Hematopoietic multipotent progenitor cell treated with erythropoietin and hydrocortisone succinate and interleukin-3 and kit ligand, for 6 days (in vitro differentiated cells): ENCODE measurements around the gene PITX1.
A peak's percentile ranks its signal among the peaks of the same experiment; 100 is the strongest.

Experiments
- DNase-seq: peaks from one replicate; pipeline ENCODE4 v3.0.0-alpha.2; 2015

The PITX1 gene

DNA sequence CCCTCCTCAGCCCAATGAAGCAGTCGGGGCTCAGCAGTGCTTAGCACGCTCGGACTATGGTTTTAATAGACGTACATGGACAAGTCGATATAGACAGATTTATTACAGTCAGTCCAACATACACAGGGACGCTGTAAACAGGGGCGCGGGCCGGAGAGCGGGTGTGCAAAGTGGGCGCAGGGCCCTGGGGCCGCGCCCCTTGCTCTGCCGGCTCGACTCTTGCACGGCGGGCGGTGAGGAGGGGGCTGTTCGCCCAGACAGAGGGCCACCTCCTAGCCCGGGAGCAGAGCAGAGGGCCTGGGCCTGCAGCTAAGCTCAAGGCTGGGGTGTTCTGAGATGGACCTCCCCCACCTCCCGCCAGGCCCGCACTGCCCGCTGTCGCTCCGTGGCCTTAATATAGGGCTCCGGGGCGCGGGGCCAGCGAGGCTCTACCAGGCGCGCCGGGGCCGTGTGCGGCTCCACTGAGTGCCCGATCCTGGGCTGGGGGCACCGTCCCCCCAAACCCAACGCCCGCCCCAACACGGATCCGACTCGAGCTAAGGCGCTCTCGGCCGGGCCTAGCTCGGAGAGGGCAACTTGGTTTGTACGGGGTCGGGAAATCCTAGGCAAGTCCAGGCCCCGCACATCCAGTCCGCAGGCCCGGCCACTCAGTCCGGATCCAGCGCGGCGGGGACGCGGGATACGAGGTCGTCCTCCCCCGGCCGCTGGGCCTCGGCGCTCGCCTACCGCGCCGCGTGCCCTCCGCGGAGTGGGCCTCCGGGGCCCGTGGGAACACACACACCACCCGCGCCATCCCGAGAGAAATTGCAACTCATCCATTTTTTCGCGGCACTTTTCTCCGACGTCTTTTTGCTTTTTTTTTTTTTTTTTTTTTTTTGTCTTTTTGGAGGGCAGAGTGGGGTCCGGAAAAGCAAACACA lies 6.1 kb downstream of the PITX1 start:
- no peak for DNase-seq

DNA sequence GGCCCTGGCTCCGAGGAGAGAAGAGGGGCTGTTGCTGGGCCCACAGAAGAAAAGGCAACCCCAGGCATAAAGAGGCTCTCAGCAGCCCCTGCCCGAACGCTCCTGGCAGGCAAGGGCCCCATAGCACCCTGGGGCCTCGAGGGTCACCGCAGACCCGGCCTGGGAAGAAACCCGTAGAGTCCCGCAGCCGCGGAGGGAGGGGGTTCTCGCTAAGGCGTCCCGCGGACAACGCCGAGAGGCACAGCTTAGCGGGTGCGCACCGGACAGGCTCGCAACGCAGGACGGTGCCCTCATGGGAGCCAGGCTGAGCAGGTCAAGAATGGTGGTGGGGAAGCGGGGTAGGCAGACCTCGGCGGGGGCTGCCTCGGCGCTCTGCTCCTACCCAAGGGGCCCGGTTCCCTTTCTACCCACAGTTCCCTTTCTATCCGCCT lies 6.7 kb downstream of the PITX1 start:
- no peak for DNase-seq

DNA sequence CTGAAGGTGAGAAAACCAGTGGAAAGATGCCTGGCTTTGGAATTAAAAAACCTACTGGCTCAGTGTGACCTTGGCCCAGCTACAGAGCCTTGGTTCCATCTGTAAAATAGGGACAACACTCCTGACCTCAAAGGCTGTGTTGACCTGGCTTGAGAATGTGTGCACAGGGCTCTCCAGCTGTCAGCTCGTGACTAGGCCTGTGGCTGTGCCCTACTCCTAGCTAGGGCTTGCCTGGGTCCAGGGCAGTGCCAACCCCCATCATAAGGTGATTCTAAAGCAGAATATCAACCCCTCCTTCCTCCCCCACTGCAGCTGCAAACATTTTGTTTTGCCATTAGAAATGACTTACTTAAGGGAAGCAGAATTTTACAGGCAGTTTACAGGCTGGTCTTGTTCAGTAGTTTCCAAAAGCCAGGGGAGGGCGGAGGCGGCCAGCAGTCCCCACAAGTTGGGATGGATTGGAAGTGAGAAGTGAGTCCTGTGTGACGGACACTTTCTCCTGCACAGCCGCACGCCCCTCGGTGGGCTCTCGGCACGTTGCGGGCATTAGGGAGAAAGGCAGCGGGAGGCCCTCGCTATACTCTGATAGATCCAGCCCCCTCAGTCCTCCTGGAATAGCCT lies 7.3 kb downstream of the PITX1 start:
- DNase-seq: no peak

DNA sequence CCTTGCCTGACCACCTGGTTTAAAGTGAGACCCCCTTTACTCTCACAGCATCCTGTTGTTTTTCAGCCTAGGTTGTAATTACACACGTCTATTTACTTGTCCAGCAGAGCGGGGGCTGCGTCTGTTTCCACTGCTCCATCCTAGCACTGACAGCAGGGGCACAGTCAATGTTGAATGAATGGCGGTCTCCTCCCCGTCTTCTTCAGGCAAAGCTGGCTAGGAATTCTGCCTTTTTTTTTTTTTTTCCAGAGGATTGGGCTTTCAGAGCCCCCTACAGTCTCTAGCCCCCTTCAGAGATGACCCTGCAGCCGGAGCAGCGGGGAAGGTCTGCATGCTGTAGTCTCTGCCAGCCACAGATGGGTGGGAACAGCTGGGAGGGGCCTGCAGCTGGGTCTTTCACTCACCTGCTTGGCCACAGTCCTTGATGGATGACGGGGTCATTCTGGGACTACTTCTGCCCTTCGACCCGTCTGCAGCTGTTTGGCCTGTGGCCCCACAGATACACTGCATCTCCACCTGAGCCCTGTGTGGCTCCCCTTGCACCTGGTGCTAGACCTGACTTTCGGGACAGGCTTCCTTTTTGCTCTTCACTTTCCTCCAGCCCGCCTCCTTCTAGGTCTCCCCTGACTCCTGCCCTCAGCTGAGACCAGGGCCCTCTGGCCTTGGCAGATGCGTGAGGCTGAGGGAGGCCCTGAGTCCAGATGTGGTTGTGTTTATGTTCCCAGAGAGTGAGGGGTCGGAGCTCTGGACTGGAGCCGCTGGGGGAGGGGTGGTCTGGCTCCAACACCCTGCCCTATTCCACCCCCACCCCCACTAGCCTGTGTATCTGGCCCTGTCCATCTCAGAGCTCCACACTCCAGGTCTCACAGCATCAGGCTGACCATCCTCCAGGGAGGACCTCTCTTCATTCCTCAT lies 8.0 kb downstream of the PITX1 start:
- DNase-seq: no peak

DNA sequence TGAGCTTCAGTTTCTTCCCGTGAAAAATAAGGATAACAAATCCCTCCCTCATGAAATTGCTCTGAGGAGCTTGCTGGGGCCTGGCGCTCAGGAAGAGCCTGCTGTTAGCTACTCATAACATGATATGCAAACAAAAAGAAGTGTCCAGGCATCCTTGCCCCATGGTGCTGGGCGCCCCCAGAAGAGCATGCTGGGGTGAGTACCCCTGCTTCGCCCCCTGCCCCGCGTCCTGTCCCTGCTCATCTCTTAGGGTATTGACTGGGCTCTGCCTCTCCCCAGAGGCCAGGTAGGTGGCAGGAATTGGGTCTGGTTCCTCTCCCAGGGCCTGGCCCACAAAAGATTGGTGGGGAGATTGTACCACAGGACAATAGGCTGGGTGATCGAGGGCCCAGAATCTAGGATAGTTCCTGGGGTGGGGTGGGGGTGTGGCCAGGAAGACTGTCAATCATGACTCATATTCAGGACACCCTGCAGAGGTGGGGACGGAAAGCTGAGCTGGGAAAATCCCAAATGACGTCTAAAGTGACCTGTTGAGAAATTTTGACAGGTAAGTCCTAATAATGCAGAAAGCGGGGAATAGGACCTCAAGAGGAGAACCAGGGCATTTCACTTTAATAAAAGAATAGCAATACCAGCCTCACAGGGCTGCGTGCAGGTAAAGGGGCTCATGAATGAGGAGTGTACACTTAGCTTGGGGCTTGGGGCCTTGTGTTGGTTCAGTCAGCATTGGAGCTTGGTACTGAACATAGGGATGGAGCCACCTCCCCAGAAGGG lies 8.9 kb downstream of the PITX1 start:
- no peak for DNase-seq

DNA sequence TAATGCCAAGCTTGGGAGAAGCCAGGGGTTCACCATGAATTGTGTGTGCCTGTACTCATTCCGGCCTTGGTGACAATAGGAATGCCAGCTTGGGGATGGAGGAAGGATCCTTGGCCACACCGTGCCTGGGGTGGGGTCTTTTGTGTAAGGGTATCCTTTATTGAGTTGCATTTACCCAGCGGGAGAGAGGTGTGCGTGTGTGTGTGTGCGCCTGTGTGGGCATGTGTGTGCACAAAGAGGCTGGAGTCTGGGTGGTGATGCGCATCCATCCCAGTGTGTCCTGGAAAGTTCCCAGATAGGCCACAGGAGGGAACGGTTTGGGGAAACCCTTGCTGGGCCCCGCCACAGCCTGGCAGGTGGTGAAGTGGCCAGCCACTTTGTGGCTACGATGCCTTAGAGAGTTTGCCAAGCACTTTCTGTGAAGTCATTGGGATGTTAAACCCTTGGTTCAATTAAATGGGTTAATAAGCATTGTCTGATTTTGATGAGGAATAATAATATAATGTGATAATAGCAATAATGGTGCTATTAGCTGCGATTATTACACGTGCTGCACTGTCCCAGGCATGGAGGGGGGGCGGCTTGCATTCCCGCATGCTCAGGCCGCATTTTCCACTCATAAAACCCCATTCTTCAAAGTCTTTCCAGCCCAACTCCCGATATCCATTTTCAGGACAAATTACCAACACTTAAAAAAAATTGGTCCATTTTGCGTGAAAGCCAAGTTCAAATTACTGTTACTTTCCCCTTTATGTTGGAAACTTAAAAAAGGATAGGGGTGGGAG lies 13.7 kb downstream of the PITX1 start:
- no peak for DNase-seq

DNA sequence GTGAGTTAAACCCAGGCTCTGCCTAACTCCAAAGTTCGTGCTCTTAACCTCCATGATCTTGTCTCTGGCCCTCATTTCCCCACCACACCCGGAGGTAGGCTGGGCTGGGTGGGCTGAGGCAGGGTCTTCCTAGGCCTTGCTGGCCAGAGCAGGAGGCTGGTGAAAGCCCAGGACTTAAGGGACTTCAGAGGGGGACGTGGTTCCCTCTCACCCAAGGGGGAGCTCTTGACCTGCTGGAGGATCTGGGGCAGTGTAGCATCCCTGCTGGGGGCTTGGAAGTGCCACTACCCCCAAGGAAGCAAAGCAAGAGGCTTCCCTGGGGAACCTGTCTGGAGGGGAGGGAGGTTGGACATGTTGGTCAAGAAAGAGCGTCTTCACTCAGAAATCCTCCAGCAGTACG lies 14.7 kb downstream of the PITX1 start:
- DNase-seq: no peak

DNA sequence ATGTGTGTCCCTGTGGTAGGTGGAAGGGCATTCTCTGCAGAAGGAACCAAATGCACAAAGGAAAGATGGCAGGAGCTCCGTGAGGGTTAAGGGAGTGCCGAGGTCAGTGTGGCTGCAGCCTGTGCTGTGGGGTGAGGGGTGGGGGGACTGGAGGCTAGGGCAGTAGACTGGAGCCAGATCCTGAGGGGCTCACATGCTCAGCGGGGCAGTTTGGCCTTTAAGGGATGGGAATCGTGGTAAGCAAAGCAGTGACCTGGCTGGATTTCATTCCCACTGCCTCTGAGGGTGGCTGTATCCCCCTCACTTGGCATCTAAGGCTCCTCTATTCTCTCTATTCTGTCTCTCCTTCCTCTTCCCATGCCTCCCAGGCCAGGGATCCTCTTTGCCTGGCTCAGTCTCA lies 15.6 kb downstream of the PITX1 start:
- DNase-seq: no peak

DNA sequence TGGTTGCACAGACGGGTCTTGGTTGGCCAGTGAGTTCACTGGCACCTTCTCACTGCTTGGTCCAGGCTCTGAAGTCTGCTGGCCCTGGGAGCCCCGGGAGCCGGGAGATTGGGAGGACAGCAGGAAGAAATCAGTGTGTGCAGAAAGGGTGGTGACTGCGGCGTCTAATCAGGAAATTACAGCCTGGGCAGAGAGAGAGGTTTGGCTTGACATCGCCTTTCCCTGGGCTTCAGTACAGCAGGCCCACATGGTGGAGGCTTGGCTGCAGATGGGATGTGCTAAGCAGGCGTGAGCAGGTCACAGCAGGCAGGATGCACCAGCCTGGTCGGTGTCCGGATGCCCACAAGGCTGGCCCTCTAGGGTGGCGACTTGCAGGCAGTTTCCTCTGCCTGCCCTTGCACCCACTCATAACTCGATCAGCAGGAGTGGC lies 17.2 kb downstream of the PITX1 start:
- DNase-seq: no peak

DNA sequence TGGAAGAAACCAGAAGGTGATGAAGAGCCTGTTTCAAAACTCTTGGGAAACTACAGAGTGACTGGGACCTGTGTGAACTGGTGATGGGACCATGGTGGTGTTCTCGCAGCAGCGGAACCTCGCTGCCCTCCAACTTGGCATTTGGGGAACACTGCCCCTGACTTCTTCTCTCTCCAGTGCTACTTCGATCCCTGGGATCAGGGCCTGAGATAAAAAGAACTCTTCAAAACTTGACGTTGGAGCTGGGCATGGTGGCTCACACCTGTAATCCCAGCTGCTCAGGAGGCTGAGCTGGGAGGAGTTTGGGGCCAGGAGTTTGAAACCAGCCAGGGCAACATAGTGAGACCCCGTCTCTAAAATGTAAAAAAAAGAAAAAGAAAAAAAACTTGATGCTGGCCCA lies 18.1 kb downstream of the PITX1 start:
- DNase-seq: no peak

DNA sequence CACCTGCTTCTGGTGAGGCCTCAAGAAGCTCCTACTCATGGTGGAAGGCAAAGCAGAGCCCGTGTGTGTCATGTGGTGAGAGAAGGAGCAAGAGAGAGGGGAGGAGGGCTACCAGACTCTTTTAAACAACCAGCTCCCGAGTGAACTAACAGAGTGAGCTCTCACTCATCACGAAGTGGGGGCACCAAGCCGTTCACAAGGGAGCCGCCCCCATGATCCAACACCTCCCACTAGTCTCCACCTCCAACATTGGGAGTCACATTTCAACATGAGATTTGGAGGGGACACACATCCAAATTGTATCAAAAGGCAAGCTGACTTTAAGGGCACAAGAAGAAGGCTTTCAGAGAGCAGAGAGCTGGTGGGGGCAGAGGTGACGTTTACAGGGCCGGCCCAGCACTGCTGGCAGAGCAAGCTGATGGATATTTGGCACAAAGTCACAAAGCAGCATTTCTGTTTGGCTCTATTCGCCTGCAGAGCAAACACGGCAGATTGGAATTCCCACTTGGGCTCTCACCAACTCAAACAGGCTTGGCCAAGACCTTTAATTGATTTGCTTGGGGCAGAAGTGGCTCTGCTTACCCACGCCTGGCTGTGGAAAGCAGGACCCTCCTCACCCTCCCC lies 20.0 kb downstream of the PITX1 start:
- no peak for DNase-seq

DNA sequence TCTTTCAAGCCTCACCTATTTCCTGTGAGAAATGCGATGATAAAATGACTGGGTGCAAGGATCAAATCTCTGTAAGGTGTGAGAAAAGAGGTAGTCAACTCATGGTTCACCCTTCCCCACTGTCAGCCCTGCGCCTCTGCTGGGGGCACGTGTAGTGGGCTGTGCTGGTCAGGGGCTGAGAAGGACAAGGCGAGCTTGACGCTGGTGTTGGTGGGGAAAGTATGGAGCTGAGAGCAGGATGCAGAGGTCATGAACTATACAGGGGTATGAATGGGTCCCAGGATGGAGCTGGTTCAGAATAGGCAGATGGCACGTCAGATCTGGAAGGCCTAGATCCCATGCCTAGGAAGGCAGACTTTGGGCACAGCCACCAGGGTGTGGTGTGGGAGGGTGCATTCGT lies 20.6 kb downstream of the PITX1 start:
- DNase-seq: no peak

DNA sequence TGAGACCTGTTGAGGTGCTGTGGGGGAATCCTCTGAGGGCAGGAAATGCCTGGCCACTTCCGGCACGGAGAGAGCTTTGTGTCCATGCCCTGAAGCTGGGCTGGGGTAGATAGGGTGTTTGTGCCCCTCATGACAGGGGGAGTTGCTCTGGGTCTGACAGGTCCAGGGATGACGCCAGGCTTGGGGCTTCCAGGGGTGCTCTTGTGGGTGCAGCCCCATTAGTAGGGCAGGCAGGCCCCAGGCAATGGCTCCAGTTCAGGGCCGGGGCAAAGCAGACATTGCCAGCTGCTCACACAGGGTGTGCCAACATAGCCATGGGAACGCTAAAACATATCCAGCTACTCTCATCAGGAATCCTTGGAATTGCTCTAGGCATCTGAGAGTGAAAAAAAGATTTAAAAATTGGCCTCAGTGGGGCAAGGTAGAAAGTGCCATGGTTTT lies 21.1 kb downstream of the PITX1 start:
- DNase-seq: no peak

DNA sequence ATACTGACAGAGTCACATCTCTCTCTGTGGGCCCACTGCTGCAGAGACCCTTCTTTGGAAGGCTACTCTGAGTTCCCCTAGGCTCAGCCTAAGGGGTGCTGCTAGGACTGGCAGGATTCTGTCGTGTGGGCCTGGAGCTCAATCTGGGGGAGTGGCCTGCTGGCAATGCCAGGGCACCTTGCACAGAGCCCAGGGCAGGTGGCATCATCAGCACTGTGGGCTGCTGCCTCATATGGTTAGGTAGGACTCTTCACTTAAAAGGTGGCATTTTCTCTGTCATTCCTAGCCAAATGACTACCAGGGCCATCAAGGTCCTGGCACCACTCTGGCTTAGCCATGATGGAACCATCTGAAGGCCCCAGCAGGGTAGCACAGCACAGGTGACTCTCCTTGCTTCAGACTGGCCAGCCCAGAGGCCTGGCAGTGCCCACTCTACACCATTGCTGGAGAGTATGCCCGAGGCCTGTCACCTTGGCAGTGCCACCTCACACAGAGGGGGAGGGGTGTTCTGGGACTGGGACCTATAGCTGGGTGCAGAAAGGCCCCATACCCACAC lies 21.9 kb downstream of the PITX1 start:
- DNase-seq: no peak

DNA sequence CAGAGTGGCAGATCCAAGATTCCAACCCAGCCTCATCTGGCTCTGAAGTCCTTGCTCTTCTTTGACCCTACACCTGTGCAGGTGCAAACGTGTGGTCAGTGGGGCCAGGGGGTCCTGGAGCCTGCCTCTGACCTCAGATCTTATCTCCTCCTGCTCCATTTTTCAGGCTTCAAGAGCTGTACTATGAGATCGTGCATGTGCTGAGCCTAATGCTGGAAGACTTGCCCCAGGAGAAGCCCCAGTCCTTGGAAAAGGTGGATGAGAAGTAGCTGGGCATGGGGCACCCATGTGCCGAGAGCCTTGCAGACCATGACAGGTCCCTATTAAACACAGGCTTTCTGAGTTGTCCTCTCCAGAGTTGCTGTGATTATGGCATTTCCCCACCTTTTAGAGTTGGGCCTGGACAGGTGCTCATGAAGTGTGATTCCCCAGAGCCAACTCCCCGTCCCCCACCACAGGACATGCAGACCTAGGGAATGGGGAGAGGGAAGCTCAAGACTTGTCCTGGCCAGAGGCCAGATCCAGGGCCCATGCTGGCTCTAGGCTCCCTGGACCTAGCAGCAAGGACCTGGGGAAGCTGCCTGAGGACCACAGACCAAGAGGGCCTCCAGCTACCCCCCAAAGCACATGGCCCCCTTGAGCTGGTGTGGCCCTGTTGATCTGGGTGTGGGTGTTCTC lies 22.5 kb downstream of the PITX1 start:
- no peak for DNase-seq

DNA sequence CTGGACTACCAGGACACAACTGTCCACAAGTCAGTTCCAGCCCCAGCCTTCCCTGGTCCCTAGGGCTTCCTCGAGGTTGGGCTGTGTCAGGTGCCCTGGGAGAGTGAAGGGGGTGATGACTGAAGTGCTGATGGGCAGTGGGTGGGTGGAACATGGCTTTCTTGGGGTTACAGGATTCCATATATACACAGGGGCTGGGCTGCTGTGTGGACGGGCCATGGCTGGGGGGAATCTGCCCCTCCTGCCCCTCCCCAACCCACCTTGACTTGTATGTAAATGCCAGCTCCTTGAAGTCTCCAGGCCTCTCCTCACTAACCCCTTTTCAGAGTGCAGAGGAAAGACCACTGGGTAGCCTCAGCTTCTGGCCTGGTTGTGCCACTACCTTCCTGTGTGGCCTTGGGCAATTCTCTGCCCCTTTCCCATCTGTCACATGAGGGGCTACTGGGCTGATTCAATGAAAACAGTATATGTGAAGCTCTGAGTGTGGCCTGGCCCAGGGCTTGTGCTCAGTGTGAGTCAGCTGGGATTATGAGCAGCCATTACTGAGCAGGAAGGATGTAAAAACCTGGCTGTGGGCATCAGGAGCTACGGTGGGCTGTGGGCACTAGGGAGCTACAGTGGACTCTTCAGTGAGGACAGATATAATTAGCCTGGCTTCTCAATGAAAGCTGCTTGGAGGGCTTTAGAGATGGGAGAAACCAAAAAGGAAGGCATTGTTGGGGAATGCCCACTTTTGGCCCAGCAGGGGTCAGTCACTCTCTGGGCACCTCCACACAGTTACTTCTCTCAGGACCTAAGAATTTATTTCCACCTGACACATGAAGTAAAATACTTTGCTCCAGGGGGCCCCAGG lies 23.3 kb downstream of the PITX1 start:
- DNase-seq: peak; percentile 39

DNA sequence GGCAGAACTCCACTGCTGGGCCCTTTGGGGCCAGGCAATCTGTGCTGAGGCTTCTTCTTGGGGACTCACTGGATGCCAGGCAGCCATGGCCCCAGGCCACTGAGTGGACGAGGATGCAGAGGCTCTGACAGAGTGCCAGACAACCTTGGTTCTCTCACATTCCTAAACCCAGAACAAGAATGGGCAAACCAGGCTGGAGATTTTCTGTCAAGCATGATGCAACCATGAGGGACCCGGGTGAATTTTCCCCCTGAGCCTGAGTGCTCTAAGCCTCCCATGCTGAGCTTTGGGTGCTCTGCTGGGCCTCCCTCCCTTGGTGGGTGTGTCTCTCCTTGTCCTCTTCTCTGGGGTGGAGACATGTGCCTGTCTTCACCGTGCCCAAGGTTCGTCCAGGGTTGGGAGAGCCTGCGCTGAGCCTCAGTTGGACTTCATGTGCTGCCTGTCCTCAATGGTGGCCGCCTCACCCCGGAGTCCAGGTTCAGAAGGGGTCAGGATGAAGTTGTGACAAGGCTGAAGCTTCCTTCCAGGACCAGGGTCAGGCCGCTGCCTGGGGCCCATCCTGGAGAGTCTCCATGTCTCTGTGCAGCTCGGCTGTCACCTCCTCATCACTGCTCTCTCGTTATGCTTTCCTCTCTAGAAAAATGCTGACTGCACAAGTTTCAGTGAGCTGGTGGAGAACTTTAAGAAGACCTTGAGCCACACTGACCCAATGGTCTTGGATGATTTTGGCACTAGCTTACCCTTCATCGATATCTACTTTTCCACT lies 24.1 kb downstream of the PITX1 start:
- DNase-seq: no peak

DNA sequence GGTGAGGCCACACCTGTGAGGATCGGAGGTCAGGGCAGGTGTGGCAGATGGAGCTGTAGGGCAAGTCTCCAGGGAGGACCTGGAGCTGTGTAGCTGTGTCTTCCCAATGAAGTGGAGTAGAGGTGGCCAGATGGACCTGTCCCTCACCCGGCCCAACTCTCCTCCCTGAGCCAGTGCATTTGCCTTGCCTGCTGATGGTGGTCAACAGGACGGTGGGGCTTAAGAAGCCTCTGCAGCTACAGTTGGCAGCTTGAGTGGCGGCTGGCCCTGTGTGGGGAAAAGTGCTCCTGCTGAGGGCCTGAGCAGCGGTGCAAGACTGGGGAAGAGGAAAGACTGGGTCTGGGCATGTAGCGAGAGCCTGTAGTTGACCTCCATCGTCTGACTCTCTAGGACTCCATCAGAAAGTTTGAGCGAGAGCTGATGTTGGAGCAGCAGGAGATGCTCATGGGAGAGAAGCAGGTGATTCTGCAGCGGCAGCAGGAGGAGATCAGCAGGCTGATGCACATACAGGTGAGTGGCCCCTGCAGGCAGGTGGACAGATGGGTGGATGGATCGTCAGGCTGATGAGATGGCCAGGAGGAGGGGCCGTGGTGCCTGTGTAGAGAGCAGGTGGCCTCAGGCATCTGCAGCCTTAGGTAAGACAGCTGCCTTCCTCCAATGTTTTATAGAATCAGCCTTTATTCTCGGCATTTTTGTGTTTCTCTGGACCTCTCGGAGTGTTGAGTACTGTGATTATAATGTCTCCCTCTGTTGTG lies 24.9 kb downstream of the PITX1 start:
- no peak for DNase-seq
